ENCODE results near the gene HMGCLL1. TPM values are rescaled to one million over a fixed set of nuclear protein-coding genes. Genes with fewer than 3 reads are reported as not detected.

Gene HMGCLL1
- total and polyA plus RNA-seq, 8 donors: 0.10 to 3.3 (median 0.68) TPM; not detected in 3

DNA sequence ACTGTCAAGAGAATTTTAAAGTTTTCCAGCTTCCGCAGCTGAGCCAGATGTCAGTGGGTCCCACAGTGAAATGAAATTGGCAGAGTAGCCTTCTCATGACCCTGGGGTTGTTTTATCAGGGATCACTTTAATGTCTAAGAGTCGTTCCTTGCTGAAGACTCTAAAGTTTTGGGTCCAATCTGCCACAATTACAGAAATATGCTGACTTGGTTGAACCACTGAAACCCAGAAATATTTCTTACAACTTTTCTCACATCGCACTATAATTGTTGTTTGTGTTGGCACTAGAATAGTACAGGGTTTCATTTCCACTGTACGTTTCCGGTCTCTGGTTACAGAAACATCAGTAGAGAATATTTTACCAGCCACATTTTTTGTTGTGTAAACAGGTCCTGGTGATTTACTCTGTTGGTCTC, 109.0 kb downstream of the HMGCLL1 start:
- H3K9me3 ChIP-seq: no peaks in the 10 kb centered on the region
- TF ChIP-seq, protein P1, sequence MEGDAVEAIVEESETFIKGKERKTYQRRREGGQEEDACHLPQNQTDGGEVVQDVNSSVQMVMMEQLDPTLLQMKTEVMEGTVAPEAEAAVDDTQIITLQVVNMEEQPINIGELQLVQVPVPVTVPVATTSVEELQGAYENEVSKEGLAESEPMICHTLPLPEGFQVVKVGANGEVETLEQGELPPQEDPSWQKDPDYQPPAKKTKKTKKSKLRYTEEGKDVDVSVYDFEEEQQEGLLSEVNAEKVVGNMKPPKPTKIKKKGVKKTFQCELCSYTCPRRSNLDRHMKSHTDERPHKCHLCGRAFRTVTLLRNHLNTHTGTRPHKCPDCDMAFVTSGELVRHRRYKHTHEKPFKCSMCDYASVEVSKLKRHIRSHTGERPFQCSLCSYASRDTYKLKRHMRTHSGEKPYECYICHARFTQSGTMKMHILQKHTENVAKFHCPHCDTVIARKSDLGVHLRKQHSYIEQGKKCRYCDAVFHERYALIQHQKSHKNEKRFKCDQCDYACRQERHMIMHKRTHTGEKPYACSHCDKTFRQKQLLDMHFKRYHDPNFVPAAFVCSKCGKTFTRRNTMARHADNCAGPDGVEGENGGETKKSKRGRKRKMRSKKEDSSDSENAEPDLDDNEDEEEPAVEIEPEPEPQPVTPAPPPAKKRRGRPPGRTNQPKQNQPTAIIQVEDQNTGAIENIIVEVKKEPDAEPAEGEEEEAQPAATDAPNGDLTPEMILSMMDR (IDR thresholded peaks at IDR 0.05): no peak
- TF ChIP-seq EP300 (IDR thresholded peaks at IDR 0.05) (no peak), POLR2A (IDR thresholded peaks at IDR 0.05) (no peak), POLR2AphosphoS5 (IDR thresholded peaks at IDR 0.05) (no peak)
- no peaks in the 10 kb centered on the region for H3K27me3 ChIP-seq
- H3K36me3 ChIP-seq: no peaks in the 10 kb centered on the region
- intact Hi-C loops (cut with DNase I; ENCODE audit: low total_unique reads): no loop called here
- H3K4me3 ChIP-seq: no peak overlapping the region
- no peak overlapping the region for H3K27ac ChIP-seq
- H3K4me1 ChIP-seq: no peaks in the 10 kb centered on the region
- DNase-seq: peak in 1 of 2 donors; percentile 8
- WGBS, 5 donors: 57 to 73% (median 62%) methylated on average over 5 of the region's 5 CpGs

DNA sequence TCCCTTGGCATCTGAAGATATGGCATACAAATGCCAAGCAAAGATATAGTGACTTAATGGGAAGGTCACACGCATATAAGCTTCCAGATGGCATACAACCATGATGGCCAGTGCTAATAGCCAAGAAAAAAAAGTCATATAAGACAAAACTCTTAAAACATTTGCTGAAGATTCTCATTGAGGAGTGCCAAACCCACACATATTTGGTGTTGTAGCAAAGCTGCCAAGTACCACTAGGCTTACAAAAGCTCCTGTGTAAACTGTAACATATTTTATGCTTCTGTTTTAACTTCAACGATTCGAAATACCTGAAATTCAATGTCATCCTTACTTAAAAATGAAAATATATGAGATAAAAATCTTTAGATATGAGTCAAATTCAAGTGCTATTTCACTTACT, 123.0 kb downstream of the HMGCLL1 start:
- no peaks in the 10 kb centered on the region for H3K27me3 ChIP-seq
- no peak for DNase-seq
- H3K4me1 ChIP-seq: no peaks in the 10 kb centered on the region
- no peaks in the 10 kb centered on the region for H3K36me3 ChIP-seq
- H3K4me3 ChIP-seq: no peak overlapping the region
- WGBS, 5 donors: 73 to 84% (median 81%) methylated on average over 3 of the region's 3 CpGs
- no peaks in the 10 kb centered on the region for H3K9me3 ChIP-seq
- H3K27ac ChIP-seq: no peak overlapping the region
- intact Hi-C loops (cut with DNase I; ENCODE audit: low total_unique reads): no loop called here
- TF ChIP-seq POLR2AphosphoS5 (IDR thresholded peaks at IDR 0.05): no peak
- TF ChIP-seq, protein P1 (IDR thresholded peaks at IDR 0.05): no peak
- no peak for TF ChIP-seq EP300 (IDR thresholded peaks at IDR 0.05)
- TF ChIP-seq POLR2A (IDR thresholded peaks at IDR 0.05): no peak

DNA sequence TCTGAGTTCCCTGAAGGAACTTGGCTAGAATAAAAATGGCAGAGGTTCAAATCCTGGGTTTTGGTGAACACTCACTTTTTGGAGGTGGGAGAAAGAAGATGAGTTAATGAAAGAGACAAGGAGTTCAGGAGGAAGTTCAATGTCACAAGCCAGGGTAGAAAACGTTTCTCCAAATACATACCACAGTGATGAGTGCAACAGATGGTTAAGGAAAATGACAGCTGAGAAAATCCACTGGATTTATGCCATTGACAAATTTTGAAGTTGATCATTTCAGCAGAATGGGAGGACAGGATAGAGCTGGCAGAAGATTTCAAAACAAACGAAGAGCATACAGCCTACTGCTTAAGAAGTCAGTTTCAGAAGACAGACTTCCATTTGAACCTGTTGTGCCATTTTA, 129.0 kb downstream of the HMGCLL1 start:
- Histone ChIP-seq H3K4me3 (no peak overlapping the region), H3K9me3 (no peaks in the 10 kb centered on the region), H3K36me3 (no peaks in the 10 kb centered on the region), H3K27ac (no peak overlapping the region), H3K4me1 (no peaks in the 10 kb centered on the region), H3K27me3 (no peaks in the 10 kb centered on the region)
- intact Hi-C loops (cut with DNase I; ENCODE audit: low total_unique reads): no loop called here
- no peak for DNase-seq
- 31 to 58% (median 50%) methylated on average over 2 of the region's 2 CpGs for WGBS, 5 donors
- TF ChIP-seq EP300 (IDR thresholded peaks at IDR 0.05) (no peak), POLR2AphosphoS5 (IDR thresholded peaks at IDR 0.05) (no peak), POLR2A (IDR thresholded peaks at IDR 0.05) (no peak)
- TF ChIP-seq, protein P1 (IDR thresholded peaks at IDR 0.05): no peak

DNA sequence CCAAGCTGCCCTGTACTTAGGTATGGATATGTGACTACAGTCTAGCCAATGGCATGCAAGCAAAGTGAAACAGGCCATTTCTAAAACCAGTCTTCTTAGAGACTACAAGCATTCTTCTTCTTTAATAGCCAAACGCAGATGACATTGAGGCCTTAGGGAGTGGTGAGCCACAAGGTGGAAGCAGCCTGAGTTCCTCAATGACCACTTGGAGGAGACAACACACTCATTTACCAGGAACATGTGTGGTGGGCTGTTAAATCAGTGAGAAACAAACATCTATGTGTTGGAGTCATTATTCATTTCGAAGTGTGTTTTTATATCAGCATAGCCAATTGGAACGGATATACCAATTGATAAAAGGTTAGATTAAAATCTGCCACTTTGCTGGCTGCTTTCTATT, 129.8 kb downstream of the HMGCLL1 start:
- Histone ChIP-seq H3K4me1 (no peaks in the 10 kb centered on the region), H3K9me3 (no peaks in the 10 kb centered on the region), H3K27me3 (no peaks in the 10 kb centered on the region), H3K27ac (no peak overlapping the region), H3K4me3 (no peak overlapping the region), H3K36me3 (no peaks in the 10 kb centered on the region)
- peak in 1 of 2 donors; percentile 7 for DNase-seq
- intact Hi-C loops (cut with DNase I; ENCODE audit: low total_unique reads): no loop called here
- TF ChIP-seq, protein P1 (IDR thresholded peaks at IDR 0.05): no peak
- TF ChIP-seq EP300 (IDR thresholded peaks at IDR 0.05) (no peak), POLR2AphosphoS5 (IDR thresholded peaks at IDR 0.05) (no peak), POLR2A (IDR thresholded peaks at IDR 0.05) (no peak)
- 49 to 59% (median 50%) methylated on average over 3 of the region's 3 CpGs for WGBS, 5 donors

Measured in stomach (tissue), 9 donors.